Thyroid gland (tissue), 4 donors: ENCODE results near the gene CHAF1A. TPM values are rescaled to one million over a fixed set of nuclear protein-coding genes. Genes with fewer than 3 reads are reported as not detected.

ENCODE experiments used
- DNase-seq, 2 donors: peaks; one replicate each; pipeline ENCODE4 v3.0.0-alpha.2; 2019
- H3K27ac ChIP-seq, 3 donors: fragments of 200-600 bp; sonication (generic); 1 replicate in 2 of 3; 2 replicates in 1 of 3; pipeline ENCODE4 v1.5.1; 2016 to 2019; ENCODE audit warnings: mild to moderate bottlenecking in 1 of 3, moderate library complexity in 1 of 3
- H3K27me3 ChIP-seq: fragments of 200-600 bp; sonication (generic); one replicate; pipeline ENCODE4 v1.5.1; 2019
- H3K36me3 ChIP-seq, 2 donors: fragments of 200-600 bp; sonication (generic); one replicate each; pipeline ENCODE4 v1.5.1; 2016 to 2019
- H3K4me1 ChIP-seq, 2 donors: fragments of 200-600 bp; sonication (generic); one replicate each; pipeline ENCODE4 v1.5.1; 2017 to 2019
- H3K4me3 ChIP-seq, 3 donors: fragments of 200-600 bp; sonication (generic); replicated peaks in 1 of 3; 1 replicate in 2 of 3; 2 replicates in 1 of 3; pipeline ENCODE4 v1.5.1; 2016; ENCODE audit warnings: mild to moderate bottlenecking in 1 of 3
- H3K9me3 ChIP-seq: fragments of 200-600 bp; sonication (generic); one replicate; pipeline ENCODE4 v1.5.1; 2017
- CTCF ChIP-seq, 6 experiments: fragments of 200-600 bp in 3 of 6; fragments of 450-650 bp in 3 of 6; sonication (generic) in 3 of 6; IDR thresholded peaks; one replicate each; pipeline ENCODE4 v1.5.1; 2016 to 2019; ENCODE audit warnings: antibody characterized with exemption in 6 of 6, mild to moderate bottlenecking in 2 of 6, inconsistent platforms in 1 of 6, moderate library complexity in 1 of 6
- POLR2A ChIP-seq, 2 donors: fragments of 450-650 bp; IDR thresholded peaks; one replicate each; pipeline ENCODE4 v1.6.1; 2017; ENCODE audit warnings: antibody characterized with exemption in 2 of 2, mild to moderate bottlenecking in 2 of 2, moderate library complexity in 1 of 2
- WGBS, 2 donors: methylation state at CpG; one replicate each; pipeline ENCODE4 v1.1.5; 2017; 5-methylcytosine and 5-hydroxymethylcytosine counted together
- intact Hi-C: fragments of 100-400 bp; cut with DNase I; formaldehyde crosslinking; loops from one replicate; pipeline ENCODE4 v1.15.1; 2023
- total RNA-seq, 4 donors: library from RNA; depleted of rRNA; stranded (reverse); fragments of >200 nt; gene quantifications; one replicate each; pipeline ENCODE4 v1.2.3, GENCODE V29; 2016

Gene CHAF1A
- total RNA-seq, 4 donors from 2014 or later, result 4.1 to 5.1 (median 4.4) TPM

GRCh38 chr19:4429771-4430171, 27.3 kb downstream of the CHAF1A start:
- no peaks in the 10 kb centered on the region for H3K36me3 ChIP-seq

GRCh38 chr19:4430760-4431159, 28.3 kb downstream of the CHAF1A start:
- no peaks in the 10 kb centered on the region for H3K36me3 ChIP-seq
- TF ChIP-seq POLR2A (IDR thresholded peaks at IDR 0.05) (no peak), CTCF (IDR thresholded peaks at IDR 0.05) (no peak)
- no peaks in the 10 kb centered on the region for H3K9me3 ChIP-seq
- H3K4me1 ChIP-seq, result no peaks in the 10 kb centered on the region
- 88 to 96% methylated on average over 12 of the region's 12 CpGs for WGBS, 2 donors
- intact Hi-C loops, result no loop called here
- no peak overlapping the region for H3K4me3 ChIP-seq
- no peak for DNase-seq
- no peak overlapping the region for H3K27ac ChIP-seq
- no peaks in the 10 kb centered on the region for H3K27me3 ChIP-seq

More at GRCh38 chr19:4429771-4430171, 27.3 kb downstream of the CHAF1A start:
- Histone ChIP-seq H3K27me3 (no peaks in the 10 kb centered on the region), H3K4me1 (no peaks in the 10 kb centered on the region), H3K27ac (no peak overlapping the region), H3K9me3 (no peaks in the 10 kb centered on the region), H3K4me3 (no peak overlapping the region)
- intact Hi-C loops, result no loop called here
- TF ChIP-seq CTCF (IDR thresholded peaks at IDR 0.05) (no peak), POLR2A (IDR thresholded peaks at IDR 0.05) (no peak)
- WGBS, 2 donors, result 93% methylated on average over 11 to 12 of the region's 12 CpGs
- DNase-seq, result no peak

GRCh38 chr19:4431296-4431695, 28.9 kb downstream of the CHAF1A start:
- 90 to 94% methylated on average over 9 of the region's 9 CpGs for WGBS, 2 donors
- intact Hi-C loops, result no loop called here
- TF ChIP-seq POLR2A (IDR thresholded peaks at IDR 0.05), result no peak
- no peak for TF ChIP-seq CTCF (IDR thresholded peaks at IDR 0.05)
- no peak overlapping the region for H3K4me3 ChIP-seq
- H3K9me3 ChIP-seq, result no peaks in the 10 kb centered on the region
- H3K36me3 ChIP-seq, result no peaks in the 10 kb centered on the region
- no peaks in the 10 kb centered on the region for H3K4me1 ChIP-seq
- no peaks in the 10 kb centered on the region for H3K27me3 ChIP-seq
- H3K27ac ChIP-seq, result no peak overlapping the region
- no peak for DNase-seq

- no peak for DNase-seq
- 90 to 95% methylated on average over 24 to 26 of the region's 26 CpGs for WGBS, 2 donors
- Histone ChIP-seq H3K4me1 (no peaks in the 10 kb centered on the region), H3K36me3 (no peaks in the 10 kb centered on the region), H3K27me3 (no peaks in the 10 kb centered on the region), H3K4me3 (no peak overlapping the region), H3K27ac (no peak overlapping the region), H3K9me3 (no peaks in the 10 kb centered on the region)
- no peak for TF ChIP-seq CTCF (IDR thresholded peaks at IDR 0.05)
- no peak for TF ChIP-seq POLR2A (IDR thresholded peaks at IDR 0.05)
- intact Hi-C loops, result no loop called here
Observed at GRCh38 chr19:4431808-4432674, 29.6 kb downstream of the CHAF1A start.

GRCh38 chr19:4432918-4433506, 30.6 kb downstream of the CHAF1A start:
- TF ChIP-seq POLR2A (IDR thresholded peaks at IDR 0.05) (no peak), CTCF (IDR thresholded peaks at IDR 0.05) (no peak)
- intact Hi-C loops, result no loop called here
- WGBS, 2 donors, result 97% methylated on average over 20 to 28 of the region's 28 CpGs
- Histone ChIP-seq H3K27ac (no peak overlapping the region), H3K36me3 (no peaks in the 10 kb centered on the region), H3K4me1 (no peaks in the 10 kb centered on the region), H3K9me3 (no peaks in the 10 kb centered on the region), H3K4me3 (no peak overlapping the region), H3K27me3 (no peaks in the 10 kb centered on the region)
- no peak for DNase-seq
